GM21447 (cell line): Measurements from ENCODE around the gene ETFB.

Source experiments
- ATAC-seq: cut with Tn5 transposase; IDR thresholded peaks from one replicate; pipeline ENCODE4 v1.9.1; 2021; ENCODE audit not compliant: unreplicated experiment

ETFB gene

GRCh38 chr19:51352783-51353360 lies 13.3 kb downstream of the ETFB start:
- no peak for ATAC-seq

GRCh38 chr19:51351266-51351990 lies 14.8 kb downstream of the ETFB start:
- no peak for ATAC-seq

GRCh38 chr19:51347209-51347928 lies 18.8 kb downstream of the ETFB start:
- ATAC-seq, result no peak

GRCh38 chr19:51346742-51347141 lies 19.4 kb downstream of the ETFB start:
- no peak for ATAC-seq

- ATAC-seq, result no peak
Observed at GRCh38 chr19:51345076-51345620, 21.0 kb downstream of the ETFB start.

- no peak for ATAC-seq
Observed at GRCh38 chr19:51342631-51343569, 23.3 kb downstream of the ETFB start.

- no peak for ATAC-seq
Observed at GRCh38 chr19:51341976-51342580, 24.1 kb downstream of the ETFB start, which contains the start of gene VSIG10L. TSS of gene VSIG10L (minus strand) at chr19:51342139. CDS start at chr19:51342124, 15 bp downstream.

- no peak for ATAC-seq
Observed at GRCh38 chr19:51341066-51341465, 25.1 kb downstream of the ETFB start.

GRCh38 chr19:51339687-51340656 lies 26.2 kb downstream of the ETFB start:
- ATAC-seq, result peak; percentile 52

GRCh38 chr19:51339313-51339686 lies 26.9 kb downstream of the ETFB start:
- ATAC-seq, result peak; percentile 9

- peak; percentile 58 for ATAC-seq
Observed at GRCh38 chr19:51338563-51339312, 27.4 kb downstream of the ETFB start.

GRCh38 chr19:51337861-51338562 lies 28.2 kb downstream of the ETFB start:
- no peak for ATAC-seq

- no peak for ATAC-seq
Observed at GRCh38 chr19:51337141-51337860, 28.9 kb downstream of the ETFB start.

GRCh38 chr19:51333836-51334460 lies 32.2 kb downstream of the ETFB start:
- ATAC-seq, result no peak

- no peak for ATAC-seq
Observed at GRCh38 chr19:51331716-51332115, 34.5 kb downstream of the ETFB start.

GRCh38 chr19:51331193-51331592 lies 35.0 kb downstream of the ETFB start:
- ATAC-seq, result no peak

GRCh38 chr19:51330366-51330765 lies 35.8 kb downstream of the ETFB start:
- no peak for ATAC-seq
